AG09319 (cell line): ENCODE results near the gene EIF5B.

ENCODE experiments used
- DNase-seq: peaks from one replicate; pipeline ENCODE4 v3.0.0-alpha.2; 2010; ENCODE audit warnings: low read depth; ENCODE audit errors: extremely low read depth
- TF ChIP-seq, protein P1 (sequence below): IDR thresholded peaks from 2 replicates; pipeline ENCODE4 v1.5.1; 2011; ENCODE audit warnings: low read depth, mild to moderate bottlenecking, inconsistent platforms, low read length, moderate library complexity

EIF5B gene

DNA sequence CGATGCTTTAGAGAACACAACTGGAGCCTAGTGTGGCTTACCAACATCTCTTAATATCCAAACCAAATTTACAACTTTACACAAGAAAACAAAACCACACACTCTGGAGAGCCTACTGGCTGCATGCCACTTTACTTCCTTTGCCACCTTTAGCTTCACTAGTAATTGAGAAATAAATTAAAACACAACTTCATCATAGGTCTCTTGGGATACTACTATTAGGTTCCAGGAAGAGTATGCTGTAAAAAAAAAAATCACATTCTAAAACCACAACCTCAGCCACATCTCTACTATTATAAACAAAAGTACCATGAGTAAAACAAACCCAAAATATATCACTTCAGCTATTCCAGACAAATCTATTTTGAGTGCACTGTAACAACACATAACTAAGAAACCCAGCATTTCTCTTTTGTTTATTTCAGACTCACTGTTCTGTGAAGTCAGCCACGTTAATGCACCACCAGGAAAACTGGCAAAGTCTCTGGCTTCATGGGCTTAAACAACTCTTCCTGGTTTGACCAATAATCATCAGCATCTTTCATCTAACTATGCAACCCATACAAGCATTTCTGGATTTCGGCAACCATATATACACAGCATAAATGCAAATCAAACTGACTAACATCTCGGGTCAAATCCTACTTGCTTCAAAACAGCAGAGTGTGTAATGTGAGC, 93.6 kb downstream of the EIF5B start:
- DNase-seq, result peak; percentile 89
- TF ChIP-seq, protein P1, sequence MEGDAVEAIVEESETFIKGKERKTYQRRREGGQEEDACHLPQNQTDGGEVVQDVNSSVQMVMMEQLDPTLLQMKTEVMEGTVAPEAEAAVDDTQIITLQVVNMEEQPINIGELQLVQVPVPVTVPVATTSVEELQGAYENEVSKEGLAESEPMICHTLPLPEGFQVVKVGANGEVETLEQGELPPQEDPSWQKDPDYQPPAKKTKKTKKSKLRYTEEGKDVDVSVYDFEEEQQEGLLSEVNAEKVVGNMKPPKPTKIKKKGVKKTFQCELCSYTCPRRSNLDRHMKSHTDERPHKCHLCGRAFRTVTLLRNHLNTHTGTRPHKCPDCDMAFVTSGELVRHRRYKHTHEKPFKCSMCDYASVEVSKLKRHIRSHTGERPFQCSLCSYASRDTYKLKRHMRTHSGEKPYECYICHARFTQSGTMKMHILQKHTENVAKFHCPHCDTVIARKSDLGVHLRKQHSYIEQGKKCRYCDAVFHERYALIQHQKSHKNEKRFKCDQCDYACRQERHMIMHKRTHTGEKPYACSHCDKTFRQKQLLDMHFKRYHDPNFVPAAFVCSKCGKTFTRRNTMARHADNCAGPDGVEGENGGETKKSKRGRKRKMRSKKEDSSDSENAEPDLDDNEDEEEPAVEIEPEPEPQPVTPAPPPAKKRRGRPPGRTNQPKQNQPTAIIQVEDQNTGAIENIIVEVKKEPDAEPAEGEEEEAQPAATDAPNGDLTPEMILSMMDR, result no peak

DNA sequence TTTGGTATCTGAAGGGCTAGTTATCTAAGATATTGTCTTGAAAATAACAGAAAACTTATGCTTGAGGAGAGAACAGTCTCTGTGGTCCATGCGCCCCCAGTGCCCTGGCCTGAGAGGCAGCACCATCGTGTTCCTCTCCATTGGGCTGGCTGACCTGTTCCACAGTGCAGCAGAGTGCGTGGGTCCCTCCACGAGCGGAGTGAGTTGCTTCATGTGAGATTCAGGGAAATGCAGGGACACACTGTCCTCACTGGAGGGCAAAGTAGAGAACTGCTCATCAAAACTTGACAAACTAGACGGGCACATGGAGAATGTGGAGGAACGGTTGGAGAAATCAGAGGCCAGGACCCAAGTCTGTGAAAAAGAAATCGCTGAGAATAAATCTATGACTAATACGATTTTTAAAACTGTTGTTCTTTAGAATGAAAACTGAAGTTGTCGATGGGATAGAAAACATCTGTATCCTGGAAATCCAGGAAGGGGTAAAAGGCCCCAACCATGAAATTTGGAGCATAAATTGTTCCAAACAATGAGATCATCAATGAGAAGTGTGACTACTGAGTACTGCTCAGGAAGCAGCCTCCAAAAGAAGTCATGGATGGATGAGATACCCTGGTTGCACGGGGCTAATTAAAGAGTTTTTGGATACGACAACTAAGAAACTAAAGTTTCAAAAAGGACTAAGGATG, 94.5 kb downstream of the EIF5B start:
- TF ChIP-seq, protein P1, result no peak
- DNase-seq, result peak; percentile 15

DNA sequence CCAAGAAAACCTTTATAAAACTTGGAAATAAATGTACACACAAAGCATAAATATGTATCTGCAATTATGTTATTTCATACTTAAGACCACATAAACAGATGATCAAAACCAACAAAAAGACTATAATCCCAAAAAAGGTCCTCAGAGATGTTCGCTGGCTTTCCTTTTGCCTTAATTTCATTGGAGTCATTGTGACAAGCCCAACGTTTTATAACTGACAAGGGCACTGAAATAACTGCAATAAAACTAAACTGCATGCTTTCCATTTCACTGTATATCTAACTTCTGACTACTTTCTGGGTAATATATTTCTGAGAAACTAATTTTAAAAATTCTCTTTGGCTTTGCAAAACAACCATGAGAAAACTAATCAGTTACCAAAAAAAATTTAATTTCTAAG, 96.2 kb downstream of the EIF5B start:
- no peak for DNase-seq
- TF ChIP-seq, protein P1, result no peak

GRCh38 chr2:99436874-99437273, 99.7 kb downstream of the EIF5B start:
- no peak for DNase-seq
- TF ChIP-seq, protein P1, result no peak

GRCh38 chr2:99439971-99440505, 102.8 kb downstream of the EIF5B start:
- DNase-seq, result no peak
- TF ChIP-seq, protein P1, result no peak

DNA sequence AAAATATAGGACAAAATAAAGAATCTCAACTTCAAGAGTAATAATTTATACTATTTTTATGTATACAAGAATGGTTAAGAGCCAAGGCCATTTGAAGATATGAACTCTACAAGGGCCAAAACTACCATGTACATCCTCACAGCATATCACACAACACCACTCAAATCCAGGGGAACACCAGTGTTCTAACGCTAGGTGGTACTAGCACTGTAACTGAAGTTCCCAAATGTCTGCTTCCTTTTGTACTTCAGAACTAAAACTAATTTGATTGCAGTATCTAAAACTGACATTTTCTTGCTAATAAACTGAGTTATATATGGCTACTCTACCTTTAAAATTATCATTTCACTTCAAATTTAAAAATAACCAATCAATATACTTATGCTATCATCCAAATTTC, 105.6 kb downstream of the EIF5B start:
- no peak for DNase-seq
- TF ChIP-seq, protein P1, result peak; percentile 12

- DNase-seq, result no peak
- TF ChIP-seq, protein P1, result no peak
These were observed 107.0 kb downstream of the EIF5B start for GRCh38 chr2:99444222-99444621.
